Body of pancreas (tissue), 4 donors: ENCODE measurements around the gene ZNF277.

Source experiments
- POLR2A ChIP-seq, 3 donors: fragments of 450-650 bp; IDR thresholded peaks; one replicate each; pipeline ENCODE4 v1.6.1; 2016; ENCODE audit warnings: antibody characterized with exemption in 3 of 3, mild to moderate bottlenecking in 2 of 3
- TF ChIP-seq, protein P1 (sequence below), 7 experiments: fragments of 450-650 bp in 4 of 7; fragments of 200-600 bp in 3 of 7; sonication (generic) in 3 of 7; IDR thresholded peaks; one replicate each; pipeline ENCODE4 v1.5.1; 2016 to 2019; ENCODE audit warnings: antibody characterized with exemption in 7 of 7

DNA sequence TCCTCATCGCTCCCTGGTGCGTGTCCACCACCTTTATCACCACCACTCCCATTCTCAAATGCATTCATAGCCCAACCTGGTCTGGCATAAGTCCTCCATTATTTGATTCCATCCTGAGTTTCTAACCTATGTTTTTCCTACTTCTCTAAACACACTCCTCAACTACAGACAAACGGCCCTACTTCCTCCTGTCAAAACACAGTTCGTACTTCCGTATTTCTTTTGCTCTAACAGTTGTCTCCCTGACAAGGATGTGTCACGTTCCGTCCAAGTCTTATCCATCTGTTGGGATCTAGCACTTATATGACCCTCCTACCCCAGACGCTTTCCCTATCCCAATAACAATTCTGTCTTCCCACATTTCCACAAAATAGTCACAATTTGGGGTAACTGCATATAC lies 47.1 kb upstream of the ZNF277 start:
- TF ChIP-seq, protein P1, sequence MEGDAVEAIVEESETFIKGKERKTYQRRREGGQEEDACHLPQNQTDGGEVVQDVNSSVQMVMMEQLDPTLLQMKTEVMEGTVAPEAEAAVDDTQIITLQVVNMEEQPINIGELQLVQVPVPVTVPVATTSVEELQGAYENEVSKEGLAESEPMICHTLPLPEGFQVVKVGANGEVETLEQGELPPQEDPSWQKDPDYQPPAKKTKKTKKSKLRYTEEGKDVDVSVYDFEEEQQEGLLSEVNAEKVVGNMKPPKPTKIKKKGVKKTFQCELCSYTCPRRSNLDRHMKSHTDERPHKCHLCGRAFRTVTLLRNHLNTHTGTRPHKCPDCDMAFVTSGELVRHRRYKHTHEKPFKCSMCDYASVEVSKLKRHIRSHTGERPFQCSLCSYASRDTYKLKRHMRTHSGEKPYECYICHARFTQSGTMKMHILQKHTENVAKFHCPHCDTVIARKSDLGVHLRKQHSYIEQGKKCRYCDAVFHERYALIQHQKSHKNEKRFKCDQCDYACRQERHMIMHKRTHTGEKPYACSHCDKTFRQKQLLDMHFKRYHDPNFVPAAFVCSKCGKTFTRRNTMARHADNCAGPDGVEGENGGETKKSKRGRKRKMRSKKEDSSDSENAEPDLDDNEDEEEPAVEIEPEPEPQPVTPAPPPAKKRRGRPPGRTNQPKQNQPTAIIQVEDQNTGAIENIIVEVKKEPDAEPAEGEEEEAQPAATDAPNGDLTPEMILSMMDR (IDR thresholded peaks at IDR 0.05), result no peak
- no peak for TF ChIP-seq POLR2A (IDR thresholded peaks at IDR 0.05)
